ENCODE measurements around the gene ZBTB48. TPM values are rescaled to one million over a fixed set of nuclear protein-coding genes. Genes with fewer than 3 reads are reported as not detected.

The ZBTB48 gene
- total RNA-seq: 20.3 and 20.8 TPM in 2 replicates

GRCh38 chr1:6579374-6580118 lies at the start of gene ZBTB48:
ZBTB48 (plus strand) TSS chr1:6579994; CDS start chr1:6580610, 616 bp downstream.

GRCh38 chr1:6554031-6554906 lies 25.5 kb upstream of the ZBTB48 start, which contains the start of gene NOL9:
NOL9 (minus strand) TSS chr1:6554513; CDS start chr1:6554502, 11 bp downstream.

GRCh38 chr1:6554907-6555778 lies 24.7 kb upstream of the ZBTB48 start, which contains the start of gene TAS1R1:
TAS1R1 (plus strand) TSS chr1:6555307; CDS start chr1:6555374, 67 bp downstream.

GRCh38 chr1:6602669-6603237 lies 23.0 kb downstream of the ZBTB48 start, which contains the start of gene KLHL21:
KLHL21 (minus strand) TSS chr1:6602869; CDS start chr1:6602817, 52 bp downstream.

GRCh38 chr1:6613361-6614018 lies 33.7 kb downstream of the ZBTB48 start, which contains the start of gene PHF13:
PHF13 (plus strand) TSS chr1:6613731; CDS start chr1:6614067, 336 bp downstream.

GRCh38 chr1:6624710-6625583 lies 45.2 kb downstream of the ZBTB48 start, which contains the start of gene THAP3:
THAP3 (plus strand) TSS chr1:6624868; CDS start chr1:6625219, 351 bp downstream.

Small RNAs within 50 kb of the gene (small RNA-seq; reads per million reads assigned to genes)
- gene RNU6-731P: not detected

Other genes with a start within 250 kb of the ZBTB48 start
- gene ACOT7, start 186.2 kb upstream of the ZBTB48 start, total RNA-seq: 10.6 and 42.9 TPM in 2 replicates
- 4.3 and 9.0 TPM in 2 replicates for gene HES2, start 160.1 kb upstream of the ZBTB48 start, total RNA-seq
- gene ESPN, start 155.2 kb upstream of the ZBTB48 start, total RNA-seq: under 0.01 TPM in 1 of 2 replicates, not detected in the other
- 2.9 and 13.3 TPM in 2 replicates for gene TNFRSF25, start 113.8 kb upstream of the ZBTB48 start, total RNA-seq
- gene PLEKHG5, start 88.3 kb upstream of the ZBTB48 start, total RNA-seq: 14.2 and 22.8 TPM in 2 replicates
- gene NOL9, start 25.5 kb upstream of the ZBTB48 start, total RNA-seq: 21.6 and 31.7 TPM in 2 replicates
- gene TAS1R1, start 24.7 kb upstream of the ZBTB48 start, total RNA-seq: under 0.01 TPM in 1 of 2 replicates, not detected in the other
- 34.2 and 41.5 TPM in 2 replicates for gene KLHL21, start 22.9 kb downstream of the ZBTB48 start, total RNA-seq
- 19.3 and 23.6 TPM in 2 replicates for gene PHF13, start 33.7 kb downstream of the ZBTB48 start, total RNA-seq
- 11.8 and 18.5 TPM in 2 replicates for gene THAP3, start 44.9 kb downstream of the ZBTB48 start, total RNA-seq
- 18.1 and 23.7 TPM in 2 replicates for gene DNAJC11, start 121.8 kb downstream of the ZBTB48 start, total RNA-seq
- gene CAMTA1, start 205.5 kb downstream of the ZBTB48 start, total RNA-seq: 42.0 and 51.4 TPM in 2 replicates

Measured in placental epithelial cell (primary cell).